H9 (cell line): ENCODE data around the gene APBA2. TPM values are rescaled to one million over a fixed set of nuclear protein-coding genes. Genes with fewer than 3 reads are reported as not detected.
A peak's percentile ranks its signal among the peaks of the same experiment; 100 is the strongest.

Experiments
- DNase-seq: peaks from one replicate; pipeline ENCODE4 v3.0.0-alpha.2; 2017
- H2AFZ ChIP-seq: one replicate; pipeline ENCODE4 v1.6.1; 2013; ENCODE audit warnings: mild to moderate bottlenecking, low read length, control low read depth, moderate library complexity
- H2AK5ac ChIP-seq: 2 replicates; pipeline ENCODE4 v1.6.1; 2013; ENCODE audit warnings: low read length, control low read depth, mixed read lengths; ENCODE audit not compliant: insufficient read length
- H2BK120ac ChIP-seq: one replicate; pipeline ENCODE4 v1.6.1; 2013; ENCODE audit warnings: low read depth, mild to moderate bottlenecking, low read length, control low read depth, inconsistent platforms; ENCODE audit not compliant: poor library complexity, severe bottlenecking
- H2BK12ac ChIP-seq: 2 replicates; pipeline ENCODE4 v1.6.1; 2013; ENCODE audit warnings: low read length, control low read depth, mixed read lengths, low read depth; ENCODE audit not compliant: insufficient read length
- H2BK15ac ChIP-seq: 2 replicates; pipeline ENCODE4 v1.6.1; 2013; ENCODE audit warnings: low read depth, low read length, control low read depth
- H2BK20ac ChIP-seq: one replicate; pipeline ENCODE4 v1.6.1; 2013; ENCODE audit warnings: low read depth, mild to moderate bottlenecking, low read length, control low read depth, inconsistent platforms; ENCODE audit not compliant: poor library complexity, severe bottlenecking
- H2BK5ac ChIP-seq: 2 replicates; pipeline ENCODE4 v1.6.1; 2013; ENCODE audit warnings: low read length, control low read depth, mixed read lengths; ENCODE audit not compliant: insufficient read length
- H3K14ac ChIP-seq: 2 replicates; pipeline ENCODE4 v1.6.1; 2013; ENCODE audit warnings: low read length, control low read depth; ENCODE audit not compliant: insufficient read depth
- H3K18ac ChIP-seq: 2 replicates; pipeline ENCODE4 v1.6.1; 2013; ENCODE audit warnings: low read depth, mild to moderate bottlenecking, mixed read lengths, low read length, control low read depth; ENCODE audit not compliant: insufficient read length
- H3K23ac ChIP-seq: 2 replicates; pipeline ENCODE4 v1.6.1; 2013; ENCODE audit warnings: low read length, control low read depth, mixed read lengths, low read depth; ENCODE audit not compliant: insufficient read length
- H3K23me2 ChIP-seq: 2 replicates; pipeline ENCODE4 v1.6.1; 2013; ENCODE audit warnings: low read depth, mild to moderate bottlenecking, mixed read lengths, low read length, control low read depth; ENCODE audit not compliant: insufficient read length, poor library complexity, severe bottlenecking
- H3K27ac ChIP-seq: 2 replicates; pipeline ENCODE4 v1.5.1; 2013; ENCODE audit warnings: low read length, control low read depth, mixed read lengths, low read depth; ENCODE audit not compliant: insufficient read length
- H3K27me3 ChIP-seq: 2 replicates; pipeline ENCODE4 v1.6.1; 2013; ENCODE audit warnings: low read length, control low read depth, inconsistent platforms; ENCODE audit not compliant: insufficient read depth
- H3K4ac ChIP-seq: 2 replicates; pipeline ENCODE4 v1.6.1; 2013; ENCODE audit warnings: low read depth, mild to moderate bottlenecking, control low read depth, inconsistent platforms, low read length, moderate library complexity
- H3K4me1 ChIP-seq: 2 replicates; pipeline ENCODE4 v1.6.1; 2013; ENCODE audit warnings: low read length, control low read depth, inconsistent platforms; ENCODE audit not compliant: insufficient read depth
- H3K4me2 ChIP-seq: 2 replicates; pipeline ENCODE4 v1.6.1; 2013; ENCODE audit warnings: low read length, control low read depth, mixed read lengths; ENCODE audit not compliant: insufficient read length, insufficient read depth
- H3K56ac ChIP-seq: 2 replicates; pipeline ENCODE4 v1.6.1; 2013; ENCODE audit warnings: low read depth, mild to moderate bottlenecking, mixed read lengths, low read length, control low read depth; ENCODE audit not compliant: insufficient read length
- H3K79me1 ChIP-seq: 2 replicates; pipeline ENCODE4 v1.6.1; 2013; ENCODE audit warnings: low read depth, mild to moderate bottlenecking, moderate library complexity, low read length, control low read depth, inconsistent platforms; ENCODE audit not compliant: insufficient read depth, poor library complexity, severe bottlenecking
- H3K79me2 ChIP-seq: 2 replicates; pipeline ENCODE4 v1.6.1; 2013; ENCODE audit warnings: low read length, control low read depth, inconsistent platforms; ENCODE audit not compliant: insufficient read depth
- H3K9ac ChIP-seq: 2 replicates; pipeline ENCODE4 v1.6.1; 2013; ENCODE audit warnings: low read length, control low read depth, mixed read lengths; ENCODE audit not compliant: insufficient read length; ENCODE audit errors: extremely low read depth
- H3K9me3 ChIP-seq: one replicate; pipeline ENCODE4 v1.6.1; 2013; ENCODE audit warnings: low read depth, low read length, inconsistent platforms; ENCODE audit not compliant: control insufficient read depth
- H3T11ph ChIP-seq: one replicate; pipeline ENCODE4 v1.6.1; 2013; ENCODE audit warnings: mild to moderate bottlenecking, low read length, control low read depth, inconsistent platforms
- H4K20me1 ChIP-seq: one replicate; pipeline ENCODE4 v1.6.1; 2013; ENCODE audit not compliant: control insufficient read depth, insufficient read length, insufficient read depth
- H4K5ac ChIP-seq: 2 replicates; pipeline ENCODE4 v1.6.1; 2013; ENCODE audit warnings: low read depth, mild to moderate bottlenecking, mixed read lengths, low read length, control low read depth; ENCODE audit not compliant: insufficient read length
- H4K8ac ChIP-seq: replicated peaks from 2 replicates; pipeline ENCODE4 v1.6.1; 2013; ENCODE audit warnings: low read length, control low read depth, mixed read lengths, low read depth; ENCODE audit not compliant: insufficient read length
- H4K91ac ChIP-seq: 2 replicates; pipeline ENCODE4 v1.6.1; 2013; ENCODE audit warnings: low read depth, mild to moderate bottlenecking, moderate library complexity, mixed read lengths, low read length, control low read depth; ENCODE audit not compliant: insufficient read length
- H3K27ac Mint-ChIP-seq, 3 experiments: 2 replicates in 2 of 3; 3 replicates in 1 of 3; pipeline ENCODE4 v1.8.0; 2020 to 2021; ENCODE audit warnings: mixed read lengths in 3 of 3, mild to moderate bottlenecking in 1 of 3, moderate library complexity in 1 of 3
- H3K27me3 Mint-ChIP-seq: 2 replicates; pipeline ENCODE4 v1.8.0; 2021; ENCODE audit warnings: low read depth, mild to moderate bottlenecking, moderate library complexity, mixed read lengths
- H3K36me3 Mint-ChIP-seq, 3 experiments: 2 replicates in 2 of 3; 3 replicates in 1 of 3; pipeline ENCODE4 v1.8.0; 2020 to 2021; ENCODE audit warnings: low read depth in 3 of 3, mixed read lengths in 3 of 3; ENCODE audit not compliant: insufficient read depth in 1 of 3
- H3K4me1 Mint-ChIP-seq, 2 experiments: 2 replicates each; pipeline ENCODE4 v1.8.0; 2020; ENCODE audit warnings: mixed read lengths in 2 of 2
- H3K4me3 Mint-ChIP-seq, 2 experiments: 2 replicates in 1 of 2; 3 replicates in 1 of 2; pipeline ENCODE4 v1.8.0; 2020 to 2021; ENCODE audit warnings: mild to moderate bottlenecking in 2 of 2, mixed read lengths in 2 of 2, moderate library complexity in 1 of 2
- H3K9me3 Mint-ChIP-seq, 2 experiments: 2 replicates in 1 of 2; 3 replicates in 1 of 2; pipeline ENCODE4 v1.8.0; 2020; ENCODE audit warnings: mild to moderate bottlenecking in 2 of 2, mixed read lengths in 2 of 2, moderate library complexity in 1 of 2
- WGBS: extraction: QIAGEN DNeasy Blood & Tissue Kit; methylation state at CpG from one replicate; pipeline ENCODE4 v1.1.7; 2013; ENCODE audit warnings: missing lambda C conversion rate, low lambda C conversion rate, mixed read lengths; ENCODE audit not compliant: insufficient read length; ENCODE audit errors: extremely low coverage; 5-methylcytosine and 5-hydroxymethylcytosine counted together
- total RNA-seq: library from RNA; stranded (reverse); gene quantifications from 2 replicates; pipeline ENCODE4 v1.2.1, GENCODE V29; 2021
- TF ChIP-seq, protein P1 (sequence below): fragments of 200-600 bp; sonication (generic); conservative IDR thresholded peaks from 3 replicates; pipeline ENCODE4 v1.8.0; 2021; ENCODE audit warnings: antibody characterized with exemption, mild to moderate bottlenecking

APBA2 gene
- total RNA-seq, 1 experiment from 2014 or later: 14.3 TPM

DNA sequence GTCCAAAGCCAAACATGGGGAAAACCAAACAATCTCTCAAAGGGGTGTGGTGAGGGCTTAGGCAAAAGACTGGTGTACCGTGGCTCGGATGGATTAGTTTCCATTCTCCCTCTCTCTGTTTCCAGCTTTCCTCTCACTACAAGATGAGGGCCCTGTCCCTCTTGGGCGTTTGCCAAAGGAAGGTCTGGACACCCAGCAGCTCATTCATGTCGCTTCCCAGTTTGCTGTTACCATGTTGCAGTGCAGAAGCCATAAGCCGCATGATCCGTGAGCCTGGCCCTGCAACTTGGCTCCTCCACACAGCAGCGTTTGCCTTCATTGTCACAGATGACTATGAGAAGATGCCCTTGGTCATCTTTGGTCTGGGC lies 92.2 kb downstream of the APBA2 start:
- Histone ChIP-seq H4K20me1 (no peaks in the 10 kb centered on the region), H3T11ph (no peak overlapping the region), H3K27me3 (no peaks in the 10 kb centered on the region), H2AK5ac (no peak overlapping the region), H4K91ac (no peak overlapping the region), H2AFZ (no peak overlapping the region), H3K23ac (no peak overlapping the region), H3K14ac (no peak overlapping the region), H3K4me2 (no peak overlapping the region), H4K5ac (no peak overlapping the region), H2BK12ac (no peak overlapping the region), H3K79me2 (no peaks in the 10 kb centered on the region), H3K18ac (no peak overlapping the region), H3K9ac (no peak overlapping the region), H2BK5ac (no peak overlapping the region), H3K27ac (no peak overlapping the region), H2BK120ac (no peak overlapping the region), H3K9me3 (no peaks in the 10 kb centered on the region), H3K4ac (no peak overlapping the region), H3K23me2 (no peaks in the 10 kb centered on the region), H3K4me1 (no peaks in the 10 kb centered on the region), H4K8ac (no peak overlapping the region), H3K56ac (no peak overlapping the region), H3K79me1 (no peaks in the 10 kb centered on the region), H2BK20ac (no peak overlapping the region), H2BK15ac (no peak overlapping the region)
- H3K27me3 Mint-ChIP-seq: no peaks in the 10 kb centered on the region; the same call in 1 of the 2 replicates
- no peaks in the 10 kb centered on the region for H3K36me3 Mint-ChIP-seq
- DNase-seq: no peak
- TF ChIP-seq, protein P1, sequence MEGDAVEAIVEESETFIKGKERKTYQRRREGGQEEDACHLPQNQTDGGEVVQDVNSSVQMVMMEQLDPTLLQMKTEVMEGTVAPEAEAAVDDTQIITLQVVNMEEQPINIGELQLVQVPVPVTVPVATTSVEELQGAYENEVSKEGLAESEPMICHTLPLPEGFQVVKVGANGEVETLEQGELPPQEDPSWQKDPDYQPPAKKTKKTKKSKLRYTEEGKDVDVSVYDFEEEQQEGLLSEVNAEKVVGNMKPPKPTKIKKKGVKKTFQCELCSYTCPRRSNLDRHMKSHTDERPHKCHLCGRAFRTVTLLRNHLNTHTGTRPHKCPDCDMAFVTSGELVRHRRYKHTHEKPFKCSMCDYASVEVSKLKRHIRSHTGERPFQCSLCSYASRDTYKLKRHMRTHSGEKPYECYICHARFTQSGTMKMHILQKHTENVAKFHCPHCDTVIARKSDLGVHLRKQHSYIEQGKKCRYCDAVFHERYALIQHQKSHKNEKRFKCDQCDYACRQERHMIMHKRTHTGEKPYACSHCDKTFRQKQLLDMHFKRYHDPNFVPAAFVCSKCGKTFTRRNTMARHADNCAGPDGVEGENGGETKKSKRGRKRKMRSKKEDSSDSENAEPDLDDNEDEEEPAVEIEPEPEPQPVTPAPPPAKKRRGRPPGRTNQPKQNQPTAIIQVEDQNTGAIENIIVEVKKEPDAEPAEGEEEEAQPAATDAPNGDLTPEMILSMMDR: no peak
- H3K27ac Mint-ChIP-seq: peak overlapping the region in 1 of 3 experiments; percentile 18; a peak in 1 of 7 replicates
- no CpG with 5 or more reads among the region's 7 CpGs for WGBS
- H3K4me3 Mint-ChIP-seq: no peak overlapping the region
- peaks cover 5 to 10% of the 10 kb centered on the region in 2 experiments for H3K4me1 Mint-ChIP-seq
- H3K9me3 Mint-ChIP-seq: no peaks in the 10 kb centered on the region
